ENCODE measurements around the gene LCA5.
"Not testable (repeated sequence)": the region's sequence is repeated elsewhere in the genome, so short reads cannot be mapped to it uniquely, and the experiment has no call there.

LCA5 gene

GRCh38 chr6:79548304-79548703, 11.1 kb upstream of the LCA5 start:
- TF ChIP-seq ZNF274 (IDR thresholded peaks at IDR 0.05; ENCODE audit: low read depth, low read length) = no peak
- H3K4me3 ChIP-seq (ENCODE audit: low read length) = no peak overlapping the region

GRCh38 chr6:79546186-79546585, 9.0 kb upstream of the LCA5 start:
- no peak for TF ChIP-seq ZNF274 (IDR thresholded peaks at IDR 0.05; ENCODE audit: low read depth, low read length)
- H3K4me3 ChIP-seq (ENCODE audit: low read length) = no peak overlapping the region

- H3K4me3 ChIP-seq (ENCODE audit: low read length) = peak overlapping the region; percentile 19
- TF ChIP-seq ZNF274 (IDR thresholded peaks at IDR 0.05; ENCODE audit: low read depth, low read length) = no peak
Measured at GRCh38 chr6:79544939-79545450, 7.8 kb upstream of the LCA5 start.

GRCh38 chr6:79544299-79544927, 7.2 kb upstream of the LCA5 start:
- peak overlapping the region; percentile 61 for H3K4me3 ChIP-seq (ENCODE audit: low read length)
- TF ChIP-seq ZNF274 (IDR thresholded peaks at IDR 0.05; ENCODE audit: low read depth, low read length) = no peak

- H3K4me3 ChIP-seq (ENCODE audit: low read length) = peak overlapping the region; percentile 61; the same call in 1 of the 2 replicates
- no peak for TF ChIP-seq ZNF274 (IDR thresholded peaks at IDR 0.05; ENCODE audit: low read depth, low read length)
Measured at GRCh38 chr6:79543886-79544285, 6.7 kb upstream of the LCA5 start.

- no peak for TF ChIP-seq ZNF274 (IDR thresholded peaks at IDR 0.05; ENCODE audit: low read depth, low read length)
- H3K4me3 ChIP-seq (ENCODE audit: low read length) = no peak overlapping the region
Measured at GRCh38 chr6:79543411-79543810, 6.2 kb upstream of the LCA5 start.

GRCh38 chr6:79538106-79538971, 1.1 kb upstream of the LCA5 start:
- no peak for TF ChIP-seq ZNF274 (IDR thresholded peaks at IDR 0.05; ENCODE audit: low read depth, low read length)
- H3K4me3 ChIP-seq (ENCODE audit: low read length) = peak overlapping the region; percentile 67

- TF ChIP-seq ZNF274 (IDR thresholded peaks at IDR 0.05; ENCODE audit: low read depth, low read length) = no peak
- peak overlapping the region; percentile 67 for H3K4me3 ChIP-seq (ENCODE audit: low read length)
Measured at GRCh38 chr6:79536585-79536953, 661 bp downstream of the LCA5 start.

- H3K4me3 ChIP-seq (ENCODE audit: low read length) = not testable (repeated sequence)
Measured at GRCh38 chr6:79529567-79529966, 7.7 kb downstream of the LCA5 start.

- no peak overlapping the region for H3K4me3 ChIP-seq (ENCODE audit: low read length)
- no peak for TF ChIP-seq ZNF274 (IDR thresholded peaks at IDR 0.05; ENCODE audit: low read depth, low read length)
Measured at GRCh38 chr6:79526897-79527296, 10.3 kb downstream of the LCA5 start.

GRCh38 chr6:79525272-79526100, 11.7 kb downstream of the LCA5 start:
- H3K4me3 ChIP-seq (ENCODE audit: low read length) = no peak overlapping the region
- TF ChIP-seq ZNF274 (IDR thresholded peaks at IDR 0.05; ENCODE audit: low read depth, low read length) = no peak

GRCh38 chr6:79524065-79524464, 13.2 kb downstream of the LCA5 start:
- no peak overlapping the region for H3K4me3 ChIP-seq (ENCODE audit: low read length)
- TF ChIP-seq ZNF274 (IDR thresholded peaks at IDR 0.05; ENCODE audit: low read depth, low read length) = no peak

GRCh38 chr6:79522609-79523008, 14.6 kb downstream of the LCA5 start:
- no peak for TF ChIP-seq ZNF274 (IDR thresholded peaks at IDR 0.05; ENCODE audit: low read depth, low read length)

GRCh38 chr6:79520534-79520933, 16.7 kb downstream of the LCA5 start:
- no peak for TF ChIP-seq ZNF274 (IDR thresholded peaks at IDR 0.05; ENCODE audit: low read depth, low read length)
- H3K4me3 ChIP-seq (ENCODE audit: low read length) = no peak overlapping the region

More at GRCh38 chr6:79522609-79523008, 14.6 kb downstream of the LCA5 start:
- H3K4me3 ChIP-seq (ENCODE audit: low read length) = no peak overlapping the region

All from GM08714 (cell line).